Epidermal melanocyte (primary cell): ENCODE data around the gene CLEC7A.

Source experiments
- DNase-seq: peaks from one replicate; pipeline ENCODE4 v3.0.0; 2011; ENCODE audit warnings: low spot score; ENCODE audit not compliant: insufficient read length

CLEC7A gene

DNA sequence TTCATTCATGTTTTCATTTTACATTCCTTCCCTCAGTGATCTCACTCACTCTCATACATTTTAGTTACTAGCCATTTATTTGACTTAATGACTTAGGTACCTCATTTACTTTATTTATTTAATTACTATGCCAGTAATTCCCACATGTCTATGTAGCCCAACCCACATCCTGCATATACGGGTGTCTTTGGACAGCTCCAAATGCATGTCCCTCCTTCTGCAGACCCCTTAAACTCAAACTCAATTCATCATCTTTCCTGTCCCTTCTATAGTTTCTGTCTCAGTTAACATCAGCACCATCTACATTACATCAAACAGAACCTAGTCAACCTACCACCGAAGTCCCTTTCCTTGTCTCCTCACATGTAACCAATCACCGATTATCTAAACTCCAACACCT, 34.0 kb downstream of the CLEC7A start:
- DNase-seq: no peak

DNA sequence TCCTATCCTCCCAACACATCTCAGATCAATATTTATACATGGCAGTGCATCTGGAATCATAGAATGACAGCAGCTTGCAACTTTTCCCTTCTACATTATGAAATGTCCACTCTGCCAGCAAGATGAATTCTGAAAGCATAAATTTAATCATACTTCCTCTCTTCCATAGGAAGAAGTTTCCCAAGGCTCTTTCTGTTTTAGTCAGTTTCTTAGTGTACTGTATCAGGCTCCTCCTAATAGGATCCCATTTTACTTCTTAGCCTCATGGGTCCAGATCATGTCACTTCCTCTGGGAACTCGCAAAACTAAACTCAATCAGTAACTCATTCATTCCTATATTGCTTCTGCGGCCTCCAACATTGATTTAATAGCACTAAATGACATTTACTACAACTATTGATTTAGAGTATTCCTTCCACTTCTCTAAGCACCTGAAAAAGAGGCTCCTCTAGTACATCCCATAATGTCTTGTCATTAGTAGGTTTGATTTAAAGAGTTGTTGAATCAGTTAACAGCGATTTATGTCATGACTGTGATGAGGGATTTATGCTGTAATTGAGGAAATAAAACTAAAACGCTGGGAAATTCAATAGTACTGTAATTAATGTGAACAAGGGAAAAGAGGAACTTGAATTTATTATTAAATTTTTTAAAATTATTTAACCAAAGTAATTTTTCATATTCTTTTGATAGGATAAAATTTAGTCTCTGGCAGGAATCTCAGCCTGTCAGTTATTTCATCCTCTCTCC, 35.2 kb downstream of the CLEC7A start:
- no peak for DNase-seq

DNA sequence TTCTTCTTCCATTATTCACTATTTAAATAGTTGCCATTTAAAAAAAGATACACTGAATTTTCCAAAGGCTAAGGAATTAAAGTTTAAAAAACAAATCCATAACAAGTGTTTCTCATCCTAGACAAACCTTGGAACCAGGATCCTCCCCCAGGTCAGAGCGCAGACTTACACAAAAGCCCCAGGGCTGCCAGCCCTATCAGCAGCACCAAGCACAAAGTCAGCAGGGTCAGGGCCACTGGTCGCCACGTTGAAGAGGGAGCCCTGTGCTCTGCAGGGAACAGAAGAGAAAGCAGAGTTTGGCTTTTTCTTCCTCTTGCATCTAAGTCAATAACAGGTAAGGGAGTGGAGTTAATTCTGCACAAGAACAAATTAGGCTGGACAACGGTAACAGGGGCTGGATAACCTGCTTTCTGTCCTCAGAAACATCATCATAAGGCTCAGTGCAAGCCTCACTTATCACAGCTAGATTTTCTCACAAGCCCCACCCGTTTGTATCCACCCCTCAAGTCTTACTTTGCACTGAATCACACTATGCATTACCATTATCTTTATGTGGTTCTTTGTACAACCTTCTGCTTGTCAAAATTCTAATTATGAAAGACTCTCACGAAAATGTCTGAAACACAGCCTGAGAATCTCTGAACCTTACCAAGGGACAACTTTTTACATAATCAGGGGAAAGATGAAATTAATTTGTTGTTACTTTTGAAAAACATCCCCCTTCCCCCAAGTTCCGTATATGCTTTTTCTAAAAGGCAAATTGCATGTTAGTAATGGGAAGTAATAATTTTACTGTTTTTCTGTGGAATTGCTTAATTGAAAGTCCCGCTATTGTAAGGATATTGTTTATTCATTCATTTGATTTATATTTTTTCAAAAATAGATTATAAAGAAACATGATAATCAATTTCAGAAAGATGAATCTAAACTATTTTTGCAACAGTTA, 40.8 kb downstream of the CLEC7A start:
- DNase-seq: no peak

DNA sequence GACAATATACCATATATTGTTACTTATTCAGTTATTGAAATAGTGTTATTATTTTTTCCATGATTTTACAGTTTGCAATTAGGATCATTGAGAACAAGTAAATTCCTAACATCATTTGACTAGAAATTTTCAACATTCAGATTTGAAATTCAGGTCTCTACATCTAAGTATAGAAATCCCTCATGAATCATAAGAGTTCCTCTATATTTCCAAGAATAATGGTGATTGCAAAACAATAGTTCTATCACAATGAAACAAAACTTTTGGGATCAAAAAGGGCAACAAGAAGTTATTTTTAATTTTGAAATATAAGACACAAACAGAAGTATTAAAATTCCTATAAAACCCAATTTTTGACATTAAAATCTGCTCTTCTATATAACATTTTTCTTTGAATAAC, 42.0 kb downstream of the CLEC7A start:
- DNase-seq: no peak

DNA sequence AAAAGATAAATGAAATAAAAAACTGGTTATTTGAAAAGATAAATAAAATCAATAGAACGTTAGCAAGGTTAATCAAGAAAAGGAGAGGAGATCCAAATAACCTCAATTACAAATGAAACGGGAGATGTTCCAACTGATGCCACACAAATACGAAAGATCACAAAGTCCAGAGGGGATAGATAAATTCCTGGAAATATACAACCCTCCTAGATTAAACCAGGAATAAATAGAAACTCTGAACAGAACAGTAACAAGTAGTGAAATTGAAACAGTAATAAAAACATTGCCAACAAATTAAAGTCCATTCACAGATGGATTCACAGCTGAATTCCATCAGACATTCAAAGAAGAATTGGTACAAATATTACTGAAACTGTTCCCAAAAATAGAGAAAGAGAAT, 43.6 kb downstream of the CLEC7A start:
- DNase-seq: no peak

DNA sequence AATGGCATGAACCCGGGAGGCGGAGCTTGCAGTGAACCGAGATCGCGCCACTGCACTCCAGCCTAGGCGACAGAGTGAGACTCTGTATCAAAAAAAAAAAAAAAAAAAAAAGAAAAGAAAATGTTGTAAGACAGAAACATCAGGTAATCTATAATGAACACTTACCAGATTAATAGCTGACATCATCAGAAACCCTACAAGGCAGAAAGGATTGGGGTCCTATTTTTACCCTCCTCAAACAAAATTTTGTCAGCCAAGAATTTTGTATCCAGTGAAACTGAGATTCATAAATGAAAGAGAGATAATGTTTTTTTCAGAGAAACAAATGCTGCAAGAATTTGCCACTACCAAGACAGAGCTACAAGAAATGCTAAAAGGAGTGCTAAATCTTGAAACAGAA, 45.3 kb downstream of the CLEC7A start:
- DNase-seq: no peak

DNA sequence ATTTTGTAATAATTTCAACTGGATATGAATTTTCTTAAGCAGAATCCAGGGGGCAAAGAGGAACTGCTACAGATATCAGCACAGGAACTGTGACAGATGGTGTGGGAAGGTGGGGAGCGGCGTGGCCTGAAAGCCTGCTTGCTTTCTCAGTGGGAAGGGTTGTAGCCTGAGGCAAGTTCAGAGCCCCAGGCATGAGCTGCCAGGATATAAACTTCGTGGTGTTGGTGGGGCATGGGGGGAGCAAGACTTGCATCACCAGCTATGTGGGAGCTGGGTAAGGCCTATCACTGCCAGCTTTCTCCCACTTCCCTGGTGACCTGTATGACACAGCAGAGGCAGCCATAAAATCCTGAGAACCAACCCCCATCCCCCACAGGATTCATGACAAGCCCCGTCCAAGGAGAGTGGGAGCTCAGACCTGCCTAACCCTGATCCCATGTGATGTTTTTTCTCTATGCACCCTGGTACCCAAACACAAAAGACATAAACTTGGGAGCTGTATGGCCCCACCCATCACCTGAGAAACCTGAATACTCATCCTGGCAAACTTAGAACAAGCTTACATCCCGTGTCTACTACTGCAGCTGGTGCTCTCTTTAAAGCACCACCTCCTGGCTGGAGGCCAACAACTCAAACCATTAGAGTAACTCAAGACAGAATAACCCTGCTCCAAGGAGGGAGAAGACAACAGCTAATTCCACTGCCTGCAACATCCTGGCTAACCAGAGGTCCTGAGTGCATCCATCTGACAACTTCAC, 47.7 kb downstream of the CLEC7A start:
- no peak for DNase-seq

DNA sequence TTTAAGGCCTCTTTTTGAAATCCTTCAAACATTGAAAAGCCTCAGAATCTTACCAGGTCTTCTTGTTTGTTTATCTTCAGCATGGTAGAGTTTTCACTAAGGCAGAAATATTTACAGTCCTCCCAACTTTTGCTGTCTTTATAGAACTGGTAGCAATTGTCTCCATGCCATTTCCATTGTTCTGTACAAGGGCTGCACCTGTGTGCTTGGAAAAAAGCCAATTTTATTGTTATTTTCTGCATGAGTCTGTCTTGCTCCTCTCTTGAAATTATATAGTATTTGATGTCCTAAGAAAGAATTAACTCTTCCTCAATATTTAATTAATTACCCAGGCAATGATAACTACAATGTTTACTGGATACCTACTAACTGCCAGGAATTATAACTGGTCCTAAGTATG, 54.5 kb downstream of the CLEC7A start:
- no peak for DNase-seq

DNA sequence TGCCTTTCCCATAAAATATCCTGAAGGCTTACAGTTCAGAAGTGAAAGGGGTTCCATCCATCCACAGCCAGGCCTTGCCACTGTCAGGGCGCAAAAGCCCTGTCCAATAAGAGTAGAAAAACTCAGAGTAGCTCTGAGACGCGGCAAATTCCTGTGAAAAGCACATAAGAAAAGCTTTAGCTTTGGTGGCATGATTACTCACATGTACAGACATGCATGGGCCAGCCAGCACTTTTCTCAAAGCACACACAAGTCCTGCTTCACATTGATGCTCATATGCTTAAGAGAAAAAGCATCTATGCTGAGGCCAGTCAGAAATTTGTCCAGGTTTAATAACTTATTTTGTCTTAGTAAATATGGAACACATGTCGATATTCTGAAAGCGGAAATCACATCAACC, 56.7 kb downstream of the CLEC7A start:
- no peak for DNase-seq

DNA sequence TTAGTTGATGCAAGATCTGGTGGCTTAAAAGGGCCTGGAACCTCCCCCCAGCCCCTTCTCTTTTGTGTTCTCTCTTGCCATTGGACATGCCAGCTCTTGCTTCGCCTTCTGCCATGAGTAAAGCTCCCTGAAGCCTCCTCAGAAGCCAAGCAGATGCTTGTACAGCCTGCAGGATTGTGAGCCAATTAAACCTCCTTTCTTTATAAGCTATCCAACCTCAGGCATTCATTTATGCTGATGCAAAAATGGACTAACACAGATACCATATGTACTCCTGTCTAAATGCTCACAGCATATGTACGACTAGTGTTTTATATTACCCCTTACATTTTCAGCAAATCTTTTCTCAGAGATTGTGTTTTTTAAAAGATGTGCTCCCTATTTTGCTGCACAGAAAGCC, 57.9 kb downstream of the CLEC7A start:
- no peak for DNase-seq

DNA sequence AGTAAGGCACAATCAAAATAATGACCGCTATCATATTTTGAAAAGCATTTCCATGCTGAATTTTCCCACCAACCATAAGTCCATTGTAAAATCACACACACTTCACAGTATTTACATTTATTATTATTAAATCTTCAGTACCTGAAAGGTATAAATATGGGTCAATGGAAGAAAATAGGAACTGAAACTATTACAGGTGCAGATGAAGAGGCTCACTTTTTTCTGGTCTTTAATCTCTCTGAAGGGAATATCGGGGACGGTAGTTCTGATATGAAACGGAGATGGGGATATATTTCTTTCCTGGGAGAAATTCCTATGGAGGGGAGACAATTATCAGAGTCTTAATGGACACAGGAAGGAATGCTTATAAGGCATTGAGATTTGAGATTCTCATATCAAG, 59.6 kb downstream of the CLEC7A start:
- no peak for DNase-seq

DNA sequence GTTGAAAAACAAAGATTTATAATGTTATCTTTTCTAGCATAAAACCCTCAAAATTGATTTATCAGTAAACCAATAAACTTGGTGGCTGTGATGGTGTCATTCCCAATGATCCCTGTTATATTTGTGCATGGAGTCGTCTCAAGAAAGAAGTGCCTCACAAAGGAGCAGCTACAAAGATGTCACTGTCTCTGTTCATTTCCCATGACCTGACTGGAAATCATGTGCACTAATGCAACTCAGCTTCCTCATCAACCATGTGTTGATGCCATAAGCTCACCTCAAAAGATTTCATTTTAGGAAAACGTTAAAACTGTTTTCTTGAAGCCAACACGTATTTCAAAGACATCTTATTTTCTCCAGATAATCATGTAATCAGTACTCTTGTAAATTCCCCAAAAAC, 60.0 kb downstream of the CLEC7A start:
- no peak for DNase-seq

DNA sequence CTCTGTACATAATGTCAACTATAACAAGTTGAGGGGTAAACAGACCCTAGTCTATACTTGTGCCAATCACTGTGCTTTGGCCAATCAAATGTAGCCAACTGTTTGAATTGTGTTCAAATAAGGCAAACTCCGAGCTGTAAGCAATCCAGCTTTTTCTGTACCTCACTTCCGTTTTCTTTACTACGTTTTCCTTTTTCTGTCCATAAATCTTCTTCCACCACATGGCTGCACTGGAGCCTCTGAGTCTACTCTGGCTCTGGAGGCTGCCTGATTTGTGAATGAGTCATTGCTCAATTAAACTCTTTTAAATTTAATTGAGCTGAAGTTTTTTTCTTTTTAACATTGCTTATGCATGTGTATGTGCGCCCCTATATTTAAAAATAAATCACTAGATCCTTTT, 60.9 kb downstream of the CLEC7A start:
- DNase-seq: no peak

DNA sequence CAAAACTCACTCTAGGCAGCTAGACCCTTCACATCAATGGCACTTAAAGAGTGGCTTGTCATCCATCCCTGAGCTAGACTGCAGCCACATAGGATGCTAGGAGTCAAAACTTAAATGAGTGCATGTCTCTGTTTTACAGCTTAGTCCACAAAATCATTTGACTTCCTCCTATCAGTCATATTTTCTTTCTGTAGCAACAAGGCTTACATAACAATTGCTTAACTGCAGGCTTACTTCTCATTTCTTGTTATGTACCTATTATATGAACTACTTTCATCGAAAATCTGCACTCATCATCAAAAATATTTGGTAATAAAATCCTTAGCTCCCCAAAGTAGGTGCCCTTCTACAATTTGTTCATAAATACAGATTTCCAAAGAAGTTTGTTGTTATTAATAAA, 61.4 kb downstream of the CLEC7A start:
- no peak for DNase-seq

DNA sequence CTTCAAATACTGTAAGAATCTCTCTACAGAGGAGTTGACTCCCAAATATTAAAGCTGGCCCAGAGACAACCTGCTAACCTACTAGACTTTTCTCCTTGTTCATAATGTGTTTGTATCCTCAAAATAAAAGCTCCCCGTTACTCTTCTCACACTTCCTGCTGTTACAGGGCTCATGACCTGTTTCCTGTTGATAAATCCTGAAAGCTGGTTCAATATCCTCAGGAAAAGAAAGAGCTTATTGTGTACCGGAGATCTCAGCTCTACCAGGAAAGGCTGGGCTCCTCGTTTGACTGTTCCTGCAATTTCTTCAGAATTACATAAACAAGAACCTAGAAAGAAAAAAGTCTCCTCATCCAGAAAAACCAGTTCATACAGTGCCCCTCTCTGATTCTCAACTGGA, 62.1 kb downstream of the CLEC7A start:
- DNase-seq: no peak

DNA sequence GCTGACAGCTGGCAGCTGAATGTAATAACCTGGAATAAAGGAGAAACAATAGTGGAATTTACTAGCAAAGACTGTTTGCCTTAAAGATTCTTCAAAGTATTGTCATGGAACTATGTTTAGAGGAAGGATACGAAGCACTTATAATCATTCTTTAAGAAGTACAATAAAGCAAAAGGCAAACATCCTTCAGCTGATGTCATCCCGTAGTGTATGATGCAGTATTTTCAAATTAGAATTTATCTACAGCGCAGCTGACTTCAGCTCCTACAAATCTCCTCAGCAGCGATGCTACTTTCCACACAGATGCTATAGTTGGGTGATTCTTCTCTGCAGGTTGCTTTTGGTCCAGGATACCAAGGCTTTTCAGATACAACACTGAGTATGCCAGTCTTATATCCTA, 62.7 kb downstream of the CLEC7A start:
- no peak for DNase-seq
